IPS DF 6.9 (cell line): Measurements from ENCODE around the gene USP46.

Experiments
- DNase-seq: peaks from one replicate; pipeline ENCODE4 v3.0.0-alpha.2; 2013; ENCODE audit warnings: low read depth, low spot score
- H3K27ac ChIP-seq: one replicate; pipeline ENCODE4 v1.5.1; 2013; ENCODE audit warnings: low read length, control low read depth
- H3K27me3 ChIP-seq: 2 replicates; pipeline ENCODE4 v1.6.1; 2013; ENCODE audit warnings: mild to moderate bottlenecking, low read length; ENCODE audit not compliant: control insufficient read depth, insufficient read depth
- H3K36me3 ChIP-seq: 2 replicates; pipeline ENCODE4 v1.6.1; 2013; ENCODE audit warnings: low read length; ENCODE audit not compliant: control insufficient read depth, insufficient read depth
- H3K4me1 ChIP-seq: 2 replicates; pipeline ENCODE4 v1.6.1; 2013; ENCODE audit warnings: low read length; ENCODE audit not compliant: control insufficient read depth, insufficient read depth
- H3K4me3 ChIP-seq: 2 replicates; pipeline ENCODE4 v1.5.1; 2013; ENCODE audit warnings: mild to moderate bottlenecking, low read length
- H3K9me3 ChIP-seq: 2 replicates; pipeline ENCODE4 v1.6.1; 2013; ENCODE audit warnings: low read length, inconsistent platforms; ENCODE audit not compliant: control insufficient read depth, insufficient read depth
- WGBS: extraction: QIAGEN DNeasy Blood & Tissue Kit; methylation state at CpG from one replicate; pipeline ENCODE4 v1.1.7; 2013; ENCODE audit warnings: mixed read lengths, missing lambda C conversion rate; ENCODE audit not compliant: insufficient read length, insufficient coverage; 5-methylcytosine and 5-hydroxymethylcytosine counted together

The USP46 gene

GRCh38 chr4:52606040-52606439 lies 53.1 kb downstream of the USP46 start:
- no CpG with 5 or more reads among the region's 2 CpGs for WGBS
- Histone ChIP-seq H3K9me3 (no peaks in the 10 kb centered on the region), H3K27me3 (no peaks in the 10 kb centered on the region), H3K4me3 (no peak overlapping the region), H3K4me1 (no peaks in the 10 kb centered on the region), H3K27ac (no peak overlapping the region), H3K36me3 (peaks cover 7% of the 10 kb centered on the region; the same call in 1 of the 2 replicates)
- DNase-seq: no peak

GRCh38 chr4:52604215-52604614 lies 54.9 kb downstream of the USP46 start:
- no peaks in the 10 kb centered on the region for H3K4me1 ChIP-seq
- H3K36me3 ChIP-seq: peaks cover 12% of the 10 kb centered on the region; the same call in 1 of the 2 replicates
- WGBS: no CpG with 5 or more reads among the region's 3 CpGs
- DNase-seq: no peak
- H3K27me3 ChIP-seq: no peaks in the 10 kb centered on the region
- no peak overlapping the region for H3K27ac ChIP-seq
- no peak overlapping the region for H3K4me3 ChIP-seq
- H3K9me3 ChIP-seq: no peaks in the 10 kb centered on the region

GRCh38 chr4:52600275-52600674 lies 58.8 kb downstream of the USP46 start:
- Histone ChIP-seq H3K4me1 (no peaks in the 10 kb centered on the region), H3K27ac (no peak overlapping the region), H3K36me3 (peaks cover 22% of the 10 kb centered on the region; the same call in 1 of the 2 replicates), H3K27me3 (no peaks in the 10 kb centered on the region), H3K9me3 (no peaks in the 10 kb centered on the region), H3K4me3 (no peak overlapping the region)
- no peak for DNase-seq
- no CpG with 5 or more reads among the region's 3 CpGs for WGBS

GRCh38 chr4:52595001-52595400 lies 64.1 kb downstream of the USP46 start:
- Histone ChIP-seq H3K4me3 (no peak overlapping the region), H3K4me1 (no peaks in the 10 kb centered on the region), H3K27me3 (no peaks in the 10 kb centered on the region), H3K27ac (no peak overlapping the region), H3K36me3 (peaks cover 16% of the 10 kb centered on the region; the same call in 1 of the 2 replicates), H3K9me3 (no peaks in the 10 kb centered on the region)
- no CpG with 5 or more reads among the region's 2 CpGs for WGBS
- DNase-seq: no peak

GRCh38 chr4:52592287-52592686 lies 66.8 kb downstream of the USP46 start:
- no peak overlapping the region for H3K27ac ChIP-seq
- no peaks in the 10 kb centered on the region for H3K27me3 ChIP-seq
- no peak for DNase-seq
- no peaks in the 10 kb centered on the region for H3K9me3 ChIP-seq
- H3K4me3 ChIP-seq: no peak overlapping the region
- H3K36me3 ChIP-seq: peaks cover 12% of the 10 kb centered on the region; the same call in 1 of the 2 replicates
- no peaks in the 10 kb centered on the region for H3K4me1 ChIP-seq
- WGBS: no CpG with 5 or more reads among the region's 3 CpGs

- Histone ChIP-seq H3K4me3 (no peak overlapping the region), H3K27me3 (no peaks in the 10 kb centered on the region), H3K4me1 (0 out of 2 replicates have a peak, but pooled peaks cover under 1% of the 10 kb centered on the region), H3K27ac (no peak overlapping the region), H3K36me3 (no peaks in the 10 kb centered on the region), H3K9me3 (no peaks in the 10 kb centered on the region)
- no CpG with 5 or more reads among the region's 13 CpGs for WGBS
- no peak for DNase-seq
Observed at GRCh38 chr4:52588771-52589591, 70.1 kb downstream of the USP46 start.

- Histone ChIP-seq H3K4me3 (no peak overlapping the region), H3K9me3 (no peaks in the 10 kb centered on the region), H3K36me3 (no peaks in the 10 kb centered on the region), H3K4me1 (0 out of 2 replicates have a peak, but pooled peaks cover 1% of the 10 kb centered on the region), H3K27ac (no peak overlapping the region), H3K27me3 (no peaks in the 10 kb centered on the region)
- WGBS: no CpG with 5 or more reads among the region's 2 CpGs
- DNase-seq: peak; percentile 27
Observed at GRCh38 chr4:52588097-52588496, 71.0 kb downstream of the USP46 start.

- Histone ChIP-seq H3K36me3 (no peaks in the 10 kb centered on the region), H3K4me3 (no peak overlapping the region), H3K27ac (no peak overlapping the region), H3K27me3 (no peaks in the 10 kb centered on the region), H3K9me3 (no peaks in the 10 kb centered on the region), H3K4me1 (0 out of 2 replicates have a peak, but pooled peaks cover 1% of the 10 kb centered on the region)
- no CpG with 5 or more reads among the region's 3 CpGs for WGBS
- DNase-seq: no peak
Observed at GRCh38 chr4:52586069-52586468, 73.0 kb downstream of the USP46 start.

GRCh38 chr4:52585379-52585778 lies 73.7 kb downstream of the USP46 start:
- H3K9me3 ChIP-seq: no peaks in the 10 kb centered on the region
- no peak overlapping the region for H3K27ac ChIP-seq
- H3K4me1 ChIP-seq: 0 out of 2 replicates have a peak, but pooled peaks cover 1% of the 10 kb centered on the region
- no peak for DNase-seq
- no peak overlapping the region for H3K4me3 ChIP-seq
- no CpG with 5 or more reads among the region's 2 CpGs for WGBS
- H3K27me3 ChIP-seq: no peaks in the 10 kb centered on the region
- no peaks in the 10 kb centered on the region for H3K36me3 ChIP-seq

- Histone ChIP-seq H3K4me1 (0 out of 2 replicates have a peak, but pooled peaks cover 1% of the 10 kb centered on the region), H3K27ac (no peak overlapping the region), H3K27me3 (no peaks in the 10 kb centered on the region), H3K9me3 (no peaks in the 10 kb centered on the region), H3K4me3 (no peak overlapping the region), H3K36me3 (no peaks in the 10 kb centered on the region)
- WGBS: no CpG with 5 or more reads among the region's 4 CpGs
- DNase-seq: no peak
Observed at GRCh38 chr4:52579602-52580272, 79.4 kb downstream of the USP46 start.
